ENCODE data around the gene UNC119. TPM values are rescaled to one million over a fixed set of nuclear protein-coding genes. Genes with fewer than 3 reads are reported as not detected.

The UNC119 gene
- total RNA-seq, 1 experiment from 2014 or later = 44.7 TPM

GRCh38 chr17:28505986-28506665 is 46.3 kb downstream of the UNC119 start, which contains the start of gene FOXN1:
FOXN1 (plus strand) TSS chr17:28506348; CDS start chr17:28523970, 17,622 bp downstream.
- intact Hi-C loops (cut with micrococcal nuclease; ENCODE audit: unreplicated experiment) = no loop called here
- TF ChIP-seq POLR2AphosphoS5 (IDR thresholded peaks at IDR 0.05; ENCODE audit: low read depth, low read length) (no peak), SIN3A (IDR thresholded peaks at IDR 0.05; ENCODE audit: borderline replicate concordance, insufficient read depth, low read depth, low read length) (no peak), CTCF (IDR thresholded peaks at IDR 0.05) (no peak), REST (IDR thresholded peaks at IDR 0.05; ENCODE audit: insufficient read depth in 1 of 2, low read depth in 2 of 2, low read length in 1 of 2) (no peak)
- no TSS peak for BruUV-seq (replicated peaks)
- CTCF ChIA-PET = no interaction called here
- no peaks in the 10 kb centered on the region for H3K36me3 ChIP-seq (ENCODE audit: control insufficient read depth, insufficient read depth, low read length)
- no peaks in the 10 kb centered on the region for H3K9me3 ChIP-seq (ENCODE audit: control insufficient read depth, insufficient read depth, low read depth, low read length)
- no peak for DNase-seq (ENCODE audit: low read depth, low spot score)
- in situ Hi-C loops (cut with HindIII; ENCODE audit: low pct_unique_long_range_greater_than_20kb, low sequenced_read_pairs) = no loop called here
- POLR2A ChIA-PET = no interaction called here
- no peaks in the 10 kb centered on the region for H3K4me1 ChIP-seq (ENCODE audit: control insufficient read depth, insufficient read depth, low read length)
- no peak within 1 kb of the TSS for H3K4me3 ChIP-seq (ENCODE audit: low read depth in 2 of 2, low read length in 2 of 2)
- no peak within 1 kb of the TSS for H3K27ac ChIP-seq (ENCODE audit: low read length)
- H3K27me3 ChIP-seq (ENCODE audit: control insufficient read depth, insufficient read depth, low read length) = peaks cover 6% of the 10 kb centered on the region
- no peak for ATAC-seq

- Histone ChIP-seq H3K4me1 (ENCODE audit: control insufficient read depth, insufficient read depth, low read length) (no peaks in the 10 kb centered on the region), H3K36me3 (ENCODE audit: control insufficient read depth, insufficient read depth, low read length) (no peaks in the 10 kb centered on the region), H3K27me3 (ENCODE audit: control insufficient read depth, insufficient read depth, low read length) (peaks cover 5% of the 10 kb centered on the region), H3K27ac (ENCODE audit: low read length) (no peak overlapping the region), H3K4me3 (ENCODE audit: low read depth in 2 of 2, low read length in 2 of 2) (no peak overlapping the region), H3K9me3 (ENCODE audit: control insufficient read depth, insufficient read depth, low read depth, low read length) (no peaks in the 10 kb centered on the region)
- in situ Hi-C loops (cut with HindIII; ENCODE audit: low pct_unique_long_range_greater_than_20kb, low sequenced_read_pairs) = no loop called here
- ATAC-seq (no peak), DNase-seq (ENCODE audit: low read depth, low spot score) (no peak)
- POLR2A ChIA-PET = interaction anchor here (0.6 kb wide), 1 partner anchor 75 kb away, joined by 5 read pairs; no protein-coding TSS in a partner anchor
- CTCF ChIA-PET = interaction anchor here (0.6 to 1.0 kb wide), 2 partner anchors 9 to 213 kb away, joined by 3 to 8 read pairs; no protein-coding TSS in a partner anchor
- TF ChIP-seq POLR2AphosphoS5 (IDR thresholded peaks at IDR 0.05; ENCODE audit: low read depth, low read length) (no peak), CTCF (IDR thresholded peaks at IDR 0.05) (no peak), REST (IDR thresholded peaks at IDR 0.05; ENCODE audit: insufficient read depth in 1 of 2, low read depth in 2 of 2, low read length in 1 of 2) (no peak), TCF7L2 (IDR thresholded peaks at IDR 0.05; ENCODE audit: low read depth, low read length) (no peak), SIN3A (IDR thresholded peaks at IDR 0.05; ENCODE audit: borderline replicate concordance, insufficient read depth, low read depth, low read length) (no peak)
- intact Hi-C loops (cut with micrococcal nuclease; ENCODE audit: unreplicated experiment) = no loop called here
- BruUV-seq (replicated peaks) = no TSS peak
These were observed 49.0 kb downstream of the UNC119 start for GRCh38 chr17:28503420-28503819.
